Osteocyte (in vitro differentiated cells): ENCODE results near the gene NUP188. TPM values are rescaled to one million over a fixed set of nuclear protein-coding genes. Genes with fewer than 3 reads are reported as not detected.
"Not testable (repeated sequence)": the region's sequence is repeated elsewhere in the genome, so short reads cannot be mapped to it uniquely, and the experiment has no call there.

ENCODE experiments used
- DNase-seq: peaks from one replicate; pipeline ENCODE4 v3.0.0; 2021; ENCODE audit warnings: mixed read lengths; ENCODE audit not compliant: unreplicated experiment; ENCODE audit errors: extremely low spot score
- H3K27ac Mint-ChIP-seq: one replicate; pipeline ENCODE4 v1.8.0; 2021; ENCODE audit warnings: mild to moderate bottlenecking, mixed read lengths; ENCODE audit not compliant: unreplicated experiment
- H3K27me3 Mint-ChIP-seq: one replicate; pipeline ENCODE4 v1.8.0; 2021; ENCODE audit warnings: mixed read lengths; ENCODE audit not compliant: unreplicated experiment
- H3K36me3 Mint-ChIP-seq: one replicate; pipeline ENCODE4 v1.8.0; 2021; ENCODE audit warnings: mixed read lengths; ENCODE audit not compliant: unreplicated experiment
- H3K4me1 Mint-ChIP-seq: one replicate; pipeline ENCODE4 v1.8.0; 2021; ENCODE audit warnings: mixed read lengths; ENCODE audit not compliant: unreplicated experiment
- H3K4me3 Mint-ChIP-seq: one replicate; pipeline ENCODE4 v1.8.0; 2021; ENCODE audit warnings: mild to moderate bottlenecking, moderate library complexity, mixed read lengths; ENCODE audit not compliant: unreplicated experiment
- H3K9me3 Mint-ChIP-seq: one replicate; pipeline ENCODE4 v1.8.0; 2021; ENCODE audit warnings: mixed read lengths; ENCODE audit not compliant: unreplicated experiment
- total RNA-seq: library from RNA; stranded (reverse); gene quantifications from 2 replicates; pipeline ENCODE4 v1.2.1, GENCODE V29; 2021
- TF ChIP-seq, protein P1 (sequence below): fragments of 200-600 bp; sonication (generic); IDR thresholded peaks from 2 replicates; pipeline ENCODE4 v1.5.0; 2021; ENCODE audit warnings: antibody characterized with exemption, mild to moderate bottlenecking, moderate library complexity

The NUP188 gene
- total RNA-seq, 1 donor from 2014 or later, result 44.5 TPM

DNA sequence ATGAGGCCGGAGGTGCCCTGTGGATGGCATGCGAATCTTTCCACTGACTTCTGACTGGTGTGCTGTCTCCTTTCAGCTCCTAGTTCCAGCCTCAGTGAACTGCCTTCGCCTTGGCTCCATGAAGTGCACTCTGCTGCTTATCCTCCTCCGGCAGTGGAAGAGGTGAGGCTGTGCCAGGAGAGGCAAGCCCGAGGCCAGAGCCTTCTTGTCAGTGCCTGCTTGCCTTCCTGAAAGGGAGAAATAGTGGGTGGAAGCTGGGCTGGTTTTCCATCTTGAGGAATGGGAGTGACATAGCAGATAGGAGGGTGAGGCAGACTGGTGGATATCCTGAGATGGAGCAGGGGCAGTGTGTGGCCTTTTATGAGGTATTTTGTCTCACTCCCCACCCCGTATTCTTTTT lies 51.0 kb downstream of the NUP188 start:
- Mint-ChIP-seq H3K27me3 (no peaks in the 10 kb centered on the region), H3K27ac (no peak overlapping the region), H3K9me3 (no peaks in the 10 kb centered on the region), H3K4me1 (no peaks in the 10 kb centered on the region), H3K36me3 (peaks cover 54% of the 10 kb centered on the region), H3K4me3 (no peak overlapping the region)
- no peak for DNase-seq
- TF ChIP-seq, protein P1, sequence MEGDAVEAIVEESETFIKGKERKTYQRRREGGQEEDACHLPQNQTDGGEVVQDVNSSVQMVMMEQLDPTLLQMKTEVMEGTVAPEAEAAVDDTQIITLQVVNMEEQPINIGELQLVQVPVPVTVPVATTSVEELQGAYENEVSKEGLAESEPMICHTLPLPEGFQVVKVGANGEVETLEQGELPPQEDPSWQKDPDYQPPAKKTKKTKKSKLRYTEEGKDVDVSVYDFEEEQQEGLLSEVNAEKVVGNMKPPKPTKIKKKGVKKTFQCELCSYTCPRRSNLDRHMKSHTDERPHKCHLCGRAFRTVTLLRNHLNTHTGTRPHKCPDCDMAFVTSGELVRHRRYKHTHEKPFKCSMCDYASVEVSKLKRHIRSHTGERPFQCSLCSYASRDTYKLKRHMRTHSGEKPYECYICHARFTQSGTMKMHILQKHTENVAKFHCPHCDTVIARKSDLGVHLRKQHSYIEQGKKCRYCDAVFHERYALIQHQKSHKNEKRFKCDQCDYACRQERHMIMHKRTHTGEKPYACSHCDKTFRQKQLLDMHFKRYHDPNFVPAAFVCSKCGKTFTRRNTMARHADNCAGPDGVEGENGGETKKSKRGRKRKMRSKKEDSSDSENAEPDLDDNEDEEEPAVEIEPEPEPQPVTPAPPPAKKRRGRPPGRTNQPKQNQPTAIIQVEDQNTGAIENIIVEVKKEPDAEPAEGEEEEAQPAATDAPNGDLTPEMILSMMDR, result no peak

DNA sequence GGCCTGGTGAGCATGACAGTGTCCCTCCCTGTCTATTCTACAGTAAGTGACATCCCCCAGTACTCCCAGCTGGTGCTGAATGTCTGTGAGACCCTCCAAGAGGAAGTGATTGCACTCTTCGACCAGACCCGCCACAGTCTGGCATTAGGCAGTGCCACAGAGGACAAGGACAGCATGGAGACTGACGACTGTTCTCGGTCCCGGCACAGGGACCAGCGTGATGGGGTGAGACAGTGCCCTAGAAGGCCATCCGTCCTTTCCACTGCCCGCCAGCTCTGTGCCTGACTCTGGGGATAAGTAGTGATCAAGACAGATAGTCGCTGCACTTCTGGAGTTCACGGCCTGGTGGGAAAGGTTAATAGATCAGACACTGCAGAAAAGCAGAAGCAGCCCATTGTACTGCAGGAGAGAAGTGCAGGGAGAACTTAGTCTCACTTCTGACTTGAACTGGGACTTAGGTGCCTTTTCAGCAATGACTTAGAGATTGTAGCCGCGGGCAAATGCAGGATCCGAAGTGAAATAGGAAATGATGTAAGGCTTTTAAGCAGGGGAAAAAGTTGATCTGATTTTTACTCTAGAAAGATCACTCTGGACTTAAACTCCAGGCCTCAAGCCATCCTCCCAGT lies 52.2 kb downstream of the NUP188 start:
- no peaks in the 10 kb centered on the region for H3K4me1 Mint-ChIP-seq
- H3K27me3 Mint-ChIP-seq, result no peaks in the 10 kb centered on the region
- TF ChIP-seq, protein P1, result no peak
- DNase-seq, result no peak
- no peaks in the 10 kb centered on the region for H3K9me3 Mint-ChIP-seq
- no peak overlapping the region for H3K4me3 Mint-ChIP-seq
- H3K36me3 Mint-ChIP-seq, result peaks cover 44% of the 10 kb centered on the region
- H3K27ac Mint-ChIP-seq, result no peak overlapping the region

DNA sequence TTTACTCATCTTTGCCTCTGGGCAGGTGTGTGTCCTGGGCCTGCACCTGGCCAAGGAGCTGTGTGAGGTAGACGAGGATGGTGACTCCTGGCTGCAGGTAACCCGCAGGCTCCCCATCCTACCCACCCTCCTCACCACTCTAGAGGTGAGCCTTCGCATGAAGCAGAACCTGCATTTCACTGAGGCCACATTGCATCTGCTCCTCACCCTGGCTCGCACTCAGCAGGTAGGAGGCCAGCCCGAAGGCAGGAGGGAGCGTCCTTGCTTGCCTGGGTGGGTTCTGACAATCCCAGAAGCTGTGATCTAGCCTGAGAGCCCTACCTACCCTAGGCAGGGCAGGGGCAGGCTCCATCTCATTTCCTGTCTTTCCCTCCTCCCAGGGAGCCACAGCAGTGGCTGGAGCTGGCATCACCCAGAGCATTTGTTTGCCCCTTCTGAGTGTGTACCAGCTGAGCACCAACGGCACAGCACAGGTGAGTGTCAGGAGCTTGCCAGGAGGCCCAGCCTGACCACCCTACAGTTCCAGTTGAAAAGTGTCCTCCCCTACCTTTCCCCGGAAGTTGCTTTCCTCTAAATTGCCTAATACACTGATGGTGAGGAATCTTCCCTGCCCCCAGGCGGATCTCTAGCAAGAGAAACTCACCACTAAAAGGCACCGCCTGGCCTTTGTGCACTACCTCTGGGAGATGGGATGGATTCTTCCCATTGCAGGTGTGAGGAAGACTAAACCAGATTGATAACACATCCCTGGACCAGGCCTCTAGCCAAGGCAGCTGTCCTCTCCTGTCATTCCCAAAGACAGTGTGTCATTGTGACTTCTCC lies 54.2 kb downstream of the NUP188 start:
- H3K4me1 Mint-ChIP-seq, result peaks cover 3% of the 10 kb centered on the region
- peaks cover 42% of the 10 kb centered on the region for H3K36me3 Mint-ChIP-seq
- TF ChIP-seq, protein P1, result no peak
- no peak overlapping the region for H3K4me3 Mint-ChIP-seq
- H3K27me3 Mint-ChIP-seq, result no peaks in the 10 kb centered on the region
- no peaks in the 10 kb centered on the region for H3K9me3 Mint-ChIP-seq
- DNase-seq, result no peak
- no peak overlapping the region for H3K27ac Mint-ChIP-seq

DNA sequence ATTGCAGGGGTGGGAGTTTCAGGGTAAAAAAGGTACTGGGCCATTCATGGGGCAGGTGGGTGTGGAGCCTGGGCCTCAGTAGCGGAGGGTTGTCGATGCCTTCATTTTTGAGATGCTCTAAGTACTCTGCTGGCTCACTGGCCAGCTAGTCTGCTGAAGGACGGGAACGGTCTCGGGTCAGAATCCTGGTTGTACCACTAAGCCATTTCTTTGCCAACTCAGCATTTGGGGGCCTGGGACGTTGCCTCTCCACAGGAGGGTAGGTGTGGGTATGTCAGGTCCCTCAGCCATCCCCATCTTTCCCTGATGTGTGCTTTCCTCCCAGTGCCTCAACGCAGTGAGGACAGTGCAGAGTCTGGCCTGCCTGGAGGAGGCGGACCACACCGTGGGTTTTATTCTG lies 55.5 kb downstream of the NUP188 start:
- Mint-ChIP-seq H3K27ac (peak overlapping the region; percentile 18), H3K36me3 (peaks cover 40% of the 10 kb centered on the region), H3K27me3 (no peaks in the 10 kb centered on the region), H3K4me1 (peaks cover 5% of the 10 kb centered on the region), H3K4me3 (no peak overlapping the region), H3K9me3 (no peaks in the 10 kb centered on the region)
- no peak for DNase-seq
- TF ChIP-seq, protein P1, result no peak

DNA sequence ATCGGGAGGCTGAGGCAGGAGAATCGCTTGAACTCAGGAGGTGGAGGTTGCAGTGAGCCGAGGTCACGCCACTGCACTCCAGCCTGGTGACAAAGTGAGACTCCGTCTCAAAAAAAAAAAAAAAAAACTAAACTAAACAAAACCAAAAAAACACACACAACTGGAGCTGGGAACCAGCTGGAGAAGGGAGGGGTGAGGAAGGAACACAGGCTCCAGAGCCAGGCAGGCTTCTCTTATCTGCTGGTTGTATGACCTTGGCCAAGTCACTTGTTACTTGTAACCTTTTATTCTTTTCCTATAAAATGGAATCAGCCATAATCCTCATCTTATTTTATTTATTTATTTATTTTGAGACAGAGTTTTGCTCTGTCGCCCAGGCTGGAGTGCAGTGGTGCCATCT lies 56.7 kb downstream of the NUP188 start:
- not testable (repeated sequence) for H3K27me3 Mint-ChIP-seq, DNase-seq, H3K9me3 Mint-ChIP-seq

More for the DNA sequence above, 56.7 kb downstream of the NUP188 start:
- not testable (repeated sequence) for H3K4me3 Mint-ChIP-seq, H3K27ac Mint-ChIP-seq, H3K4me1 Mint-ChIP-seq
- peaks cover 35% of the 10 kb centered on the region for H3K36me3 Mint-ChIP-seq
